Measurements from ENCODE around the gene IL17B. TPM values are rescaled to one million over a fixed set of nuclear protein-coding genes. Genes with fewer than 3 reads are reported as not detected.
"Not testable (repeated sequence)": the region's sequence is repeated elsewhere in the genome, so short reads cannot be mapped to it uniquely, and the experiment has no call there.

The IL17B gene
- total RNA-seq, 1 experiment from 2014 or later = not detected

GRCh38 chr5:149397530-149397929 is 18.4 kb upstream of the IL17B start:
- no peak overlapping the region for H2BK120ac ChIP-seq (ENCODE audit: low read depth, low read length, poor library complexity, severe bottlenecking)

DNA sequence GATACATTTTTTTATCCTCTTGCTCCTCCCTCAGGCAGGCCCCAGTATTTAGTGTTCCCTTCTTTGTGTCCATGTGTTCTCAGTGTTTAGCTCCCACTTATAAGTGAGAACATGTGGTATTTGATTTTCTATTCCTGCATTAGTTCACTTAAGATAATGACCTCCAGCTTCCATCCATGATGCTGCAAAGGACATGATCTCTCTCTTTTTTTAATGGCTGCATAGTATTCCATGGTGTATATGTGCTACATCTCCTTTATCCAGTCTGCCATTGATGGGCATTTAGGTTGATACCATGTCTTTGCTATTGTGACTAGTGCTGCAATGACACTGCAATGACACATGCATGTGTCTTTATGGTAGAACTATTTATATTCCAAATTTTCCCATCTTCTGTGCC is 15.9 kb upstream of the IL17B start:
- not testable (repeated sequence) for H3K79me1 ChIP-seq (ENCODE audit: insufficient read depth, low read depth, low read length, poor library complexity, severe bottlenecking); H3K23me2 ChIP-seq (ENCODE audit: insufficient read length, low read depth, low read length, poor library complexity, severe bottlenecking); H3K79me2 ChIP-seq (ENCODE audit: insufficient read depth, low read length); H2BK15ac ChIP-seq (ENCODE audit: low read depth, low read length); H3K4me1 ChIP-seq (ENCODE audit: insufficient read depth, low read length); H3K9me3 ChIP-seq (ENCODE audit: control insufficient read depth, low read depth, low read length); H3K36me3 Mint-ChIP-seq (ENCODE audit: insufficient read depth in 1 of 3, low read depth in 3 of 3); H2BK5ac ChIP-seq (ENCODE audit: insufficient read length, low read length); H3K27me3 Mint-ChIP-seq (ENCODE audit: low read depth); H3K4me1 Mint-ChIP-seq; H3K27me3 ChIP-seq (ENCODE audit: insufficient read depth, low read length); H4K91ac ChIP-seq (ENCODE audit: insufficient read length, low read depth, low read length); H2BK12ac ChIP-seq (ENCODE audit: insufficient read length, low read depth, low read length); H3K23ac ChIP-seq (ENCODE audit: insufficient read length, low read depth, low read length); H3K18ac ChIP-seq (ENCODE audit: insufficient read length, low read depth, low read length); H2BK120ac ChIP-seq (ENCODE audit: low read depth, low read length, poor library complexity, severe bottlenecking); H3K9me3 Mint-ChIP-seq; H3K4ac ChIP-seq (ENCODE audit: low read depth, low read length); H2AFZ ChIP-seq (ENCODE audit: low read length); H3K27ac Mint-ChIP-seq; H2AK5ac ChIP-seq (ENCODE audit: insufficient read length, low read length); H3K14ac ChIP-seq (ENCODE audit: insufficient read depth, low read length); H3K4me3 Mint-ChIP-seq; H2BK20ac ChIP-seq (ENCODE audit: low read depth, low read length, poor library complexity, severe bottlenecking); H4K8ac ChIP-seq (replicated peaks; ENCODE audit: insufficient read length, low read depth, low read length); H3K27ac ChIP-seq (ENCODE audit: insufficient read length, low read depth, low read length); H3T11ph ChIP-seq (ENCODE audit: low read length); H3K9ac ChIP-seq (ENCODE audit: extremely low read depth, insufficient read length, low read length); H4K5ac ChIP-seq (ENCODE audit: insufficient read length, low read depth, low read length); H3K56ac ChIP-seq (ENCODE audit: insufficient read length, low read depth, low read length); H4K20me1 ChIP-seq (ENCODE audit: control insufficient read depth, insufficient read depth, insufficient read length); H3K4me2 ChIP-seq (ENCODE audit: insufficient read depth, insufficient read length, low read length); DNase-seq

More at GRCh38 chr5:149397530-149397929, 18.4 kb upstream of the IL17B start:
- Mint-ChIP-seq H3K36me3 (ENCODE audit: insufficient read depth in 1 of 3, low read depth in 3 of 3) (no peaks in the 10 kb centered on the region; a peak in 1 of 7 replicates), H3K27ac (no peak overlapping the region), H3K9me3 (no peaks in the 10 kb centered on the region), H3K27me3 (ENCODE audit: low read depth) (no peaks in the 10 kb centered on the region), H3K4me1 (peaks cover 8 to 18% of the 10 kb centered on the region in 2 experiments; a peak in 3 of 4 replicates), H3K4me3 (no peak overlapping the region)
- no peaks in the 10 kb centered on the region for H3K9me3 ChIP-seq (ENCODE audit: control insufficient read depth, low read depth, low read length)
- H2AK5ac ChIP-seq (ENCODE audit: insufficient read length, low read length) = no peak overlapping the region
- H3K23me2 ChIP-seq (ENCODE audit: insufficient read length, low read depth, low read length, poor library complexity, severe bottlenecking) = no peaks in the 10 kb centered on the region
- no peak overlapping the region for H3K4ac ChIP-seq (ENCODE audit: low read depth, low read length)
- no peak overlapping the region for H3K27ac ChIP-seq (ENCODE audit: insufficient read length, low read depth, low read length)
- H3K9ac ChIP-seq (ENCODE audit: extremely low read depth, insufficient read length, low read length) = no peak overlapping the region
- H4K5ac ChIP-seq (ENCODE audit: insufficient read length, low read depth, low read length) = no peak overlapping the region
- no peaks in the 10 kb centered on the region for H3K79me1 ChIP-seq (ENCODE audit: insufficient read depth, low read depth, low read length, poor library complexity, severe bottlenecking)
- no peak for DNase-seq
- no peaks in the 10 kb centered on the region for H3K79me2 ChIP-seq (ENCODE audit: insufficient read depth, low read length)
- H2BK20ac ChIP-seq (ENCODE audit: low read depth, low read length, poor library complexity, severe bottlenecking) = no peak overlapping the region
- no peak overlapping the region for H2BK15ac ChIP-seq (ENCODE audit: low read depth, low read length)
- no peak overlapping the region for H2AFZ ChIP-seq (ENCODE audit: low read length)
- H3K27me3 ChIP-seq (ENCODE audit: insufficient read depth, low read length) = no peaks in the 10 kb centered on the region
- no peak overlapping the region for H3K23ac ChIP-seq (ENCODE audit: insufficient read length, low read depth, low read length)
- H4K91ac ChIP-seq (ENCODE audit: insufficient read length, low read depth, low read length) = no peak overlapping the region
- H3K4me1 ChIP-seq (ENCODE audit: insufficient read depth, low read length) = no peaks in the 10 kb centered on the region
- no peak overlapping the region for H3K56ac ChIP-seq (ENCODE audit: insufficient read length, low read depth, low read length)
- H4K8ac ChIP-seq (replicated peaks; ENCODE audit: insufficient read length, low read depth, low read length) = no peak overlapping the region
- no peak overlapping the region for H3K18ac ChIP-seq (ENCODE audit: insufficient read length, low read depth, low read length)
- H4K20me1 ChIP-seq (ENCODE audit: control insufficient read depth, insufficient read depth, insufficient read length) = no peaks in the 10 kb centered on the region
- no peak overlapping the region for H3K14ac ChIP-seq (ENCODE audit: insufficient read depth, low read length)
- H2BK12ac ChIP-seq (ENCODE audit: insufficient read length, low read depth, low read length) = no peak overlapping the region
- H2BK5ac ChIP-seq (ENCODE audit: insufficient read length, low read length) = no peak overlapping the region
- WGBS (ENCODE audit: extremely low coverage, insufficient read length, low lambda C conversion rate) = no CpG with 5 or more reads among the region's 6 CpGs
- H3T11ph ChIP-seq (ENCODE audit: low read length) = no peak overlapping the region
- H3K4me2 ChIP-seq (ENCODE audit: insufficient read depth, insufficient read length, low read length) = no peak overlapping the region
- TF ChIP-seq, protein P1, sequence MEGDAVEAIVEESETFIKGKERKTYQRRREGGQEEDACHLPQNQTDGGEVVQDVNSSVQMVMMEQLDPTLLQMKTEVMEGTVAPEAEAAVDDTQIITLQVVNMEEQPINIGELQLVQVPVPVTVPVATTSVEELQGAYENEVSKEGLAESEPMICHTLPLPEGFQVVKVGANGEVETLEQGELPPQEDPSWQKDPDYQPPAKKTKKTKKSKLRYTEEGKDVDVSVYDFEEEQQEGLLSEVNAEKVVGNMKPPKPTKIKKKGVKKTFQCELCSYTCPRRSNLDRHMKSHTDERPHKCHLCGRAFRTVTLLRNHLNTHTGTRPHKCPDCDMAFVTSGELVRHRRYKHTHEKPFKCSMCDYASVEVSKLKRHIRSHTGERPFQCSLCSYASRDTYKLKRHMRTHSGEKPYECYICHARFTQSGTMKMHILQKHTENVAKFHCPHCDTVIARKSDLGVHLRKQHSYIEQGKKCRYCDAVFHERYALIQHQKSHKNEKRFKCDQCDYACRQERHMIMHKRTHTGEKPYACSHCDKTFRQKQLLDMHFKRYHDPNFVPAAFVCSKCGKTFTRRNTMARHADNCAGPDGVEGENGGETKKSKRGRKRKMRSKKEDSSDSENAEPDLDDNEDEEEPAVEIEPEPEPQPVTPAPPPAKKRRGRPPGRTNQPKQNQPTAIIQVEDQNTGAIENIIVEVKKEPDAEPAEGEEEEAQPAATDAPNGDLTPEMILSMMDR (conservative IDR thresholded peaks at IDR 0.05) = no peak

All from H9 (cell line).